PC-9 (cell line): Measurements from ENCODE around the gene MELK. TPM values are rescaled to one million over a fixed set of nuclear protein-coding genes. Genes with fewer than 3 reads are reported as not detected.

ENCODE experiments used
- BruUV-seq: library from RNA; stranded (reverse); fragments of 400-500 nt; replicated peaks from 2 replicates; lab custom pipeline; 2021; lab: Mats Ljungman, UMichigan
- CTCF ChIA-PET: fragments of 300-600 bp; sonication (Branson Sonifier 250); formaldehyde crosslinking; loops from one replicate; lab custom pipeline; 2022; ENCODE audit warnings: antibody characterized with exemption; lab: Charles Lee
- POLR2A ChIA-PET: fragments of 300-600 bp; sonication (Branson Sonifier 250); formaldehyde crosslinking; loops from one replicate; lab custom pipeline; 2022; ENCODE audit warnings: antibody characterized with exemption; ENCODE audit not compliant: unreplicated experiment; lab: Charles Lee
- DNase-seq, 2 experiments: peaks; one replicate each; pipeline versions ENCODE4 v3.0.0 to v3.0.0-alpha.2; 2015 to 2022; ENCODE audit warnings: mixed read lengths in 1 of 2
- H2AFZ ChIP-seq: fragments of 200-600 bp; sonication (generic); 2 replicates; pipeline ENCODE4 v1.8.1; 2017; ENCODE audit warnings: antibody characterized with exemption
- H3F3A ChIP-seq: fragments of 200-600 bp; sonication (generic); 2 replicates; pipeline ENCODE4 v1.8.1; 2017; ENCODE audit warnings: antibody characterized with exemption, mild to moderate bottlenecking, low read depth; ENCODE audit not compliant: insufficient read depth
- H3K27ac ChIP-seq: fragments of 200-600 bp; sonication (generic); 2 replicates; pipeline ENCODE4 v1.6.1; 2016; ENCODE audit warnings: mixed run types
- H3K27me3 ChIP-seq: fragments of 200-600 bp; sonication (generic); 2 replicates; pipeline ENCODE4 v1.6.1; 2016; ENCODE audit warnings: low read depth, mixed run types; ENCODE audit not compliant: insufficient read depth
- H3K36me3 ChIP-seq: fragments of 200-600 bp; sonication (generic); 2 replicates; pipeline ENCODE4 v1.6.1; 2016; ENCODE audit warnings: low read depth, mixed run types
- H3K4me1 ChIP-seq: fragments of 200-600 bp; sonication (generic); replicated peaks from 2 replicates; pipeline ENCODE4 v1.6.1; 2016; ENCODE audit warnings: mixed run types; ENCODE audit not compliant: insufficient read depth
- H3K4me2 ChIP-seq: fragments of 200-600 bp; sonication (generic); 2 replicates; pipeline ENCODE4 v1.6.1; 2017; ENCODE audit warnings: mixed run types
- H3K4me3 ChIP-seq: fragments of 200-600 bp; sonication (generic); 2 replicates; pipeline ENCODE4 v1.6.1; 2016; ENCODE audit warnings: mixed run types
- H3K79me2 ChIP-seq: fragments of 200-600 bp; sonication (generic); 2 replicates; pipeline ENCODE4 v1.6.1; 2017; ENCODE audit warnings: low read depth, mixed run types
- H3K9me2 ChIP-seq: fragments of 200-600 bp; sonication (generic); 2 replicates; pipeline ENCODE4 v1.8.1; 2017; ENCODE audit warnings: mild to moderate bottlenecking; ENCODE audit not compliant: insufficient read depth
- H3K9me3 ChIP-seq: fragments of 200-600 bp; sonication (generic); 2 replicates; pipeline ENCODE4 v1.8.1; 2016; ENCODE audit warnings: low read depth; ENCODE audit not compliant: insufficient read depth
- H4K20me1 ChIP-seq: fragments of 200-600 bp; sonication (generic); 2 replicates; pipeline ENCODE4 v1.8.1; 2017; ENCODE audit not compliant: insufficient read depth
- CTCF ChIP-seq: fragments of 200-600 bp; sonication (generic); conservative IDR thresholded peaks from 2 replicates; pipeline ENCODE4 v1.6.1; 2017; ENCODE audit warnings: mixed run types, antibody characterized with exemption, mild to moderate bottlenecking, moderate library complexity
- EZH2 ChIP-seq: fragments of 200-600 bp; sonication (generic); IDR thresholded peaks from 2 replicates; pipeline ENCODE4 v1.8.0; 2017; ENCODE audit warnings: antibody characterized with exemption, low read depth
- intact Hi-C: fragments of 100-400 bp; cut with micrococcal nuclease; formaldehyde crosslinking; loops from one replicate; pipeline ENCODE4 v1.10.0; 2022; ENCODE audit not compliant: unreplicated experiment
- total RNA-seq: library from RNA; stranded (reverse); gene quantifications from 2 replicates; pipeline ENCODE4 v1.2.3, GENCODE V29; 2021

MELK gene
- total RNA-seq, 1 experiment from 2014 or later = 48.1 TPM

DNA sequence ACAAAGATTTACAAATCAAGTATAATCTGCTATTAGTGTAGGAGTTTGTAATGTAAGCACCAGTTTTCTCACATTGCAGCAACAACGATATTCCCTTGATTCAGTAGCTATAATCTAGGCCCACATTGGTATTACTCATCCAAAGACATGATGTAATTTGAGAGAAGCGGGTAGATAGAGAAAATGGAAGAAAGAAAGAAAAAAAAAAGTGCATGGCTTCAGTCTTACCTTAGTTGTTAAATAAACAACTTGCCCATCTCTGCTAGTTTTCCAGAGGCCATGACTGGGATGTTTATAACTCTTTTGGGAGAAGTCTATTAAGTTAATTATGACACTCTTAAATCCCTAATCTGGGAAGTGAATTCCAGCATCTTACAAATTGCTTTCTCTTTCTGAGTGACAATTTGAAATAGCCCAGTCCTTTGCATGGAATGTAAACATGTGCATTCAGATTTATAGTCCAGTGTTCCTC is 2.8 kb downstream of the MELK start:
- TF ChIP-seq EZH2 (no peak), CTCF (no peak)
- no TSS peak for BruUV-seq
- POLR2A ChIA-PET = no interaction called here
- intact Hi-C loops = no loop called here
- peak overlapping the region; percentile 85 for H3K4me2 ChIP-seq
- H2AFZ ChIP-seq = no peak overlapping the region
- peaks cover 9% of the 10 kb centered on the region for H3F3A ChIP-seq
- no peaks in the 10 kb centered on the region for H4K20me1 ChIP-seq
- no peak for DNase-seq
- H3K9me3 ChIP-seq = no peaks in the 10 kb centered on the region
- no peak overlapping the region for H3K4me3 ChIP-seq
- peaks cover 65% of the 10 kb centered on the region for H3K79me2 ChIP-seq
- peak overlapping the region; percentile 19 for H3K27ac ChIP-seq
- no peaks in the 10 kb centered on the region for H3K9me2 ChIP-seq
- H3K27me3 ChIP-seq = no peaks in the 10 kb centered on the region
- peaks cover 23% of the 10 kb centered on the region for H3K4me1 ChIP-seq
- CTCF ChIA-PET = no interaction called here
- H3K36me3 ChIP-seq = no peaks in the 10 kb centered on the region

DNA sequence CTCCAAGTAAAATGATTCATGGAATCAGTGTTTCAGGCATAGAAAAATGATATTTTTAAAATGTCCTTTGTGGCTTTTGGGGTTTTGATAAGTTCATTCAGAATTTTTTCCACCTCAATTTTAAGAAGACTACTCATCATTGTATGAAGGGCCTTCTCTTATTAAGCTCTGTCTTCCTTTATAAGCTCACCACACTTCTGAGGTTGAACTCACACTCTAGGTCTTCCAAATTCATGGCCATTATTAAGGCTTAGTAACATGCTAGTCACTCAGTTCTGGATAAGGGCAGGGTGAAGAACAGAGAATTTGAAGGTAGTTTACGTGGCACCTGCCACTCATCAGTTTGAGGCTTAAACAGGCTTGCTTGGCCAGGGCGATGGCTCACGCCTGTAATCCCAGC is 4.2 kb downstream of the MELK start:
- DNase-seq = no peak
- POLR2A ChIA-PET = no interaction called here
- peaks cover 23% of the 10 kb centered on the region for H3K4me1 ChIP-seq
- H3K4me2 ChIP-seq = no peak overlapping the region
- H3K79me2 ChIP-seq = peaks cover 70% of the 10 kb centered on the region
- no TSS peak for BruUV-seq
- H4K20me1 ChIP-seq = no peaks in the 10 kb centered on the region
- no peak overlapping the region for H3K4me3 ChIP-seq
- H3K36me3 ChIP-seq = 0 out of 2 replicates have a peak, but pooled peaks cover 2% of the 10 kb centered on the region
- H3K9me3 ChIP-seq = no peaks in the 10 kb centered on the region
- intact Hi-C loops = no loop called here
- H3K27me3 ChIP-seq = no peaks in the 10 kb centered on the region
- H3K9me2 ChIP-seq = no peaks in the 10 kb centered on the region
- TF ChIP-seq EZH2 (no peak), CTCF (no peak)
- no peak overlapping the region for H2AFZ ChIP-seq
- H3K27ac ChIP-seq = no peak overlapping the region
- CTCF ChIA-PET = no interaction called here
- peaks cover 9% of the 10 kb centered on the region for H3F3A ChIP-seq

- no peaks in the 10 kb centered on the region for H3K9me2 ChIP-seq
- ChIA-PET CTCF (interaction anchor here (0.6 to 0.7 kb wide), 5 partner anchors 11 to 763 kb away, joined by 3 to 21 read pairs (median 6); no protein-coding TSS in a partner anchor), POLR2A (interaction anchor here (0.7 to 0.8 kb wide), 2 partner anchors 14 to 128 kb away, joined by 16 to 20 read pairs; no protein-coding TSS in a partner anchor)
- H3K36me3 ChIP-seq = 0 out of 2 replicates have a peak, but pooled peaks cover 2% of the 10 kb centered on the region
- no peaks in the 10 kb centered on the region for H3K27me3 ChIP-seq
- H3K4me3 ChIP-seq = no peak overlapping the region
- H3K79me2 ChIP-seq = peaks cover 19% of the 10 kb centered on the region; the same call in 1 of the 2 replicates
- peak overlapping the region; percentile 87 for H3K27ac ChIP-seq
- intact Hi-C loops = no loop called here
- peak; percentile 55 to 72 for DNase-seq
- H3F3A ChIP-seq = peaks cover 10% of the 10 kb centered on the region
- no peak for TF ChIP-seq EZH2
- no peak for TF ChIP-seq CTCF
- H3K4me1 ChIP-seq = peaks cover 16% of the 10 kb centered on the region
- no peaks in the 10 kb centered on the region for H4K20me1 ChIP-seq
- H3K9me3 ChIP-seq = no peaks in the 10 kb centered on the region
- BruUV-seq = no TSS peak
- no peak overlapping the region for H2AFZ ChIP-seq
- H3K4me2 ChIP-seq = peak overlapping the region; percentile 59
Measured at GRCh38 chr9:36584620-36585460, 12.1 kb downstream of the MELK start.
